ENCODE measurements around the gene SOX6.

DNA sequence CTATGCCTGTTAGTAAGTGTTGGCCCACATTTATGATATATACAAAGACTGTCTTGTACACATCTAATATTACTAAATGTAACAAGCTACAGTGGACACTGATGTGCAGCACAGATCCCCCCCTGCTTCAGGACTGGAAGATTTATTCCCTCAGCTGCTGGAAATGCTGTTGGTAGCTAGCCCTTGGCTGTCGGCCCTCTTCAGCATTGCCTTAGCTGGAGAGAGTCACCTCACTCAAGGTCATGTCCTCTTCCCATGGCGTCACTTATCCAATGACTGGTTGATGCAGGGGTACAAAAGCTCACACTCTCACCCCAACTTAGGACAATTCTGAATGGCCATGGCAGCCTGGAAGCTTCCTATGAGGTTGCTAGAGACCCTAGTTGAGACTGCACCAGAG lies 312.7 kb downstream of the SOX6 start:
- no peak for TF ChIP-seq STAT1 (IDR thresholded peaks at IDR 0.05; ENCODE audit: unreplicated experiment)
- TF ChIP-seq, protein P1, sequence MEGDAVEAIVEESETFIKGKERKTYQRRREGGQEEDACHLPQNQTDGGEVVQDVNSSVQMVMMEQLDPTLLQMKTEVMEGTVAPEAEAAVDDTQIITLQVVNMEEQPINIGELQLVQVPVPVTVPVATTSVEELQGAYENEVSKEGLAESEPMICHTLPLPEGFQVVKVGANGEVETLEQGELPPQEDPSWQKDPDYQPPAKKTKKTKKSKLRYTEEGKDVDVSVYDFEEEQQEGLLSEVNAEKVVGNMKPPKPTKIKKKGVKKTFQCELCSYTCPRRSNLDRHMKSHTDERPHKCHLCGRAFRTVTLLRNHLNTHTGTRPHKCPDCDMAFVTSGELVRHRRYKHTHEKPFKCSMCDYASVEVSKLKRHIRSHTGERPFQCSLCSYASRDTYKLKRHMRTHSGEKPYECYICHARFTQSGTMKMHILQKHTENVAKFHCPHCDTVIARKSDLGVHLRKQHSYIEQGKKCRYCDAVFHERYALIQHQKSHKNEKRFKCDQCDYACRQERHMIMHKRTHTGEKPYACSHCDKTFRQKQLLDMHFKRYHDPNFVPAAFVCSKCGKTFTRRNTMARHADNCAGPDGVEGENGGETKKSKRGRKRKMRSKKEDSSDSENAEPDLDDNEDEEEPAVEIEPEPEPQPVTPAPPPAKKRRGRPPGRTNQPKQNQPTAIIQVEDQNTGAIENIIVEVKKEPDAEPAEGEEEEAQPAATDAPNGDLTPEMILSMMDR (conservative IDR thresholded peaks at IDR 0.05; ENCODE audit: low read depth in 2 of 2), result no peak
- TF ChIP-seq, protein P2, sequence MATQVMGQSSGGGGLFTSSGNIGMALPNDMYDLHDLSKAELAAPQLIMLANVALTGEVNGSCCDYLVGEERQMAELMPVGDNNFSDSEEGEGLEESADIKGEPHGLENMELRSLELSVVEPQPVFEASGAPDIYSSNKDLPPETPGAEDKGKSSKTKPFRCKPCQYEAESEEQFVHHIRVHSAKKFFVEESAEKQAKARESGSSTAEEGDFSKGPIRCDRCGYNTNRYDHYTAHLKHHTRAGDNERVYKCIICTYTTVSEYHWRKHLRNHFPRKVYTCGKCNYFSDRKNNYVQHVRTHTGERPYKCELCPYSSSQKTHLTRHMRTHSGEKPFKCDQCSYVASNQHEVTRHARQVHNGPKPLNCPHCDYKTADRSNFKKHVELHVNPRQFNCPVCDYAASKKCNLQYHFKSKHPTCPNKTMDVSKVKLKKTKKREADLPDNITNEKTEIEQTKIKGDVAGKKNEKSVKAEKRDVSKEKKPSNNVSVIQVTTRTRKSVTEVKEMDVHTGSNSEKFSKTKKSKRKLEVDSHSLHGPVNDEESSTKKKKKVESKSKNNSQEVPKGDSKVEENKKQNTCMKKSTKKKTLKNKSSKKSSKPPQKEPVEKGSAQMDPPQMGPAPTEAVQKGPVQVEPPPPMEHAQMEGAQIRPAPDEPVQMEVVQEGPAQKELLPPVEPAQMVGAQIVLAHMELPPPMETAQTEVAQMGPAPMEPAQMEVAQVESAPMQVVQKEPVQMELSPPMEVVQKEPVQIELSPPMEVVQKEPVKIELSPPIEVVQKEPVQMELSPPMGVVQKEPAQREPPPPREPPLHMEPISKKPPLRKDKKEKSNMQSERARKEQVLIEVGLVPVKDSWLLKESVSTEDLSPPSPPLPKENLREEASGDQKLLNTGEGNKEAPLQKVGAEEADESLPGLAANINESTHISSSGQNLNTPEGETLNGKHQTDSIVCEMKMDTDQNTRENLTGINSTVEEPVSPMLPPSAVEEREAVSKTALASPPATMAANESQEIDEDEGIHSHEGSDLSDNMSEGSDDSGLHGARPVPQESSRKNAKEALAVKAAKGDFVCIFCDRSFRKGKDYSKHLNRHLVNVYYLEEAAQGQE (IDR thresholded peaks at IDR 0.05; ENCODE audit: unreplicated experiment), result no peak
- no peak for TF ChIP-seq NANOG (IDR thresholded peaks at IDR 0.05; ENCODE audit: borderline replicate concordance)
- no peak for TF ChIP-seq EZH2 (IDR thresholded peaks at IDR 0.05; ENCODE audit: low read depth, unreplicated experiment)
- no peak for TF ChIP-seq JUNB (IDR thresholded peaks at IDR 0.05; ENCODE audit: unreplicated experiment)
- TF ChIP-seq EZH2phosphoT487 (IDR thresholded peaks at IDR 0.05; ENCODE audit: unreplicated experiment), result no peak
- no peak for TF ChIP-seq POLR2AphosphoS5 (IDR thresholded peaks at IDR 0.05; ENCODE audit: low read depth)

Measured in GM23338 (cell line).